ENCODE measurements around the gene NFXL1.

- no peak for TF ChIP-seq POLR2A (IDR thresholded peaks at IDR 0.05; ENCODE audit: low read depth, low read length)
- TF ChIP-seq CTCF (conservative IDR thresholded peaks at IDR 0.05; ENCODE audit: low read depth, low read length): no peak
- TF ChIP-seq SMC3 (IDR thresholded peaks at IDR 0.05; ENCODE audit: low read depth, low read length): no peak
- TF ChIP-seq MXI1 (IDR thresholded peaks at IDR 0.05; ENCODE audit: borderline replicate concordance, low read depth, low read length): no peak
- no peak for TF ChIP-seq CEBPB (IDR thresholded peaks at IDR 0.05; ENCODE audit: low read depth, low read length)
- no peak for TF ChIP-seq USF2 (IDR thresholded peaks at IDR 0.05; ENCODE audit: low read depth, low read length)
- no peak for TF ChIP-seq MAZ (IDR thresholded peaks at IDR 0.05; ENCODE audit: borderline replicate concordance, low read depth, low read length)
- no peak for TF ChIP-seq NFE2L2 (IDR thresholded peaks at IDR 0.05; ENCODE audit: low read depth, low read length)
- no peak for TF ChIP-seq CHD1 (IDR thresholded peaks at IDR 0.05; ENCODE audit: low read depth, low read length)
- no peak for TF ChIP-seq ELK1 (IDR thresholded peaks at IDR 0.05; ENCODE audit: borderline replicate concordance, low read depth, low read length)
Measured at GRCh38 chr4:47907089-47907646, 7.2 kb downstream of the NFXL1 start.
